A549 treated with AZD9567 at 1 μM for 4 hours (cell line): ENCODE measurements around the gene CD33. TPM values are rescaled to one million over a fixed set of nuclear protein-coding genes. Genes with fewer than 3 reads are reported as not detected.

Experiments
- total RNA-seq: library from RNA; stranded (reverse); fragments of 200-300 nt; extraction: Qiagen RNA extraction; gene quantifications from 5 replicates; pipeline ENCODE4 v1.2.3, GENCODE V29; 2022; ENCODE audit not compliant: insufficient read depth

Gene CD33
- total RNA-seq, result 0.10 to 0.16 TPM in 2 of 5 replicates, not detected in the others

GRCh38 chr19:51224898-51225393 is at the start of gene CD33:
Gene CD33 (plus strand): TSS chr19:51225080. CDS start chr19:51225119, 39 bp downstream.

GRCh38 chr19:51250786-51251467 is 26.0 kb downstream of the CD33 start, which contains the start of gene SIGLECL1:
Gene SIGLECL1 (plus strand): TSS chr19:51251080. CDS start chr19:51264073, 12,993 bp downstream.

Other genes with a start within 250 kb of the CD33 start
- not detected in 5 replicates for gene KLK7, start 241.2 kb upstream of the CD33 start, total RNA-seq
- not detected in 5 replicates for gene KLK8, start 223.5 kb upstream of the CD33 start, total RNA-seq
- gene KLK10, start 205.4 kb upstream of the CD33 start, total RNA-seq, result 0.21 to 0.34 TPM (median 0.28 TPM) in 4 of 5 replicates, not detected in the other
- gene KLK11, start 198.5 kb upstream of the CD33 start, total RNA-seq, result not detected in 5 replicates
- not detected in 5 replicates for gene KLK12, start 190.1 kb upstream of the CD33 start, total RNA-seq
- 0.10 to 0.22 TPM in 2 of 5 replicates, not detected in the others for gene KLK13, start 160.0 kb upstream of the CD33 start, total RNA-seq
- 0.17 to 0.57 TPM (median 0.33 TPM) in 4 of 5 replicates, not detected in the other for gene KLK14, start 142.2 kb upstream of the CD33 start, total RNA-seq
- 4.8 to 15.0 TPM (median 12.6 TPM) in 5 replicates for gene CTU1, start 116.7 kb upstream of the CD33 start, total RNA-seq
- 0.05 TPM in 1 of 5 replicates, not detected in the others for gene SIGLEC9, start 100.2 kb upstream of the CD33 start, total RNA-seq
- not detected in 5 replicates for gene SIGLEC7, start 82.8 kb upstream of the CD33 start, total RNA-seq
- not detected in 5 replicates for gene SIGLECL1, start 26.0 kb downstream of the CD33 start, total RNA-seq
- 0.03 to 0.07 TPM (median 0.06 TPM) in 3 of 5 replicates, not detected in the others for gene IGLON5, start 86.6 kb downstream of the CD33 start, total RNA-seq
- 8.6 to 13.5 TPM (median 11.6 TPM) in 5 replicates for gene VSIG10L, start 117.1 kb downstream of the CD33 start, total RNA-seq
- 222 to 246 TPM (median 231 TPM) in 5 replicates for gene ETFB, start 141.3 kb downstream of the CD33 start, total RNA-seq
- 7.0 to 13.3 TPM (median 11.1 TPM) in 5 replicates for gene CLDND2, start 143.9 kb downstream of the CD33 start, total RNA-seq
- gene NKG7, start 147.6 kb downstream of the CD33 start, total RNA-seq, result not detected in 5 replicates
- gene LIM2, start 162.9 kb downstream of the CD33 start, total RNA-seq, result not detected in 5 replicates
- not detected in 5 replicates for gene C19orf84, start 165.5 kb downstream of the CD33 start, total RNA-seq
- gene SIGLEC10, start 192.6 kb downstream of the CD33 start, total RNA-seq, result 0.03 TPM in 1 of 5 replicates, not detected in the others
- not detected in 5 replicates for gene SIGLEC8, start 233.4 kb downstream of the CD33 start, total RNA-seq